ENCODE results near the gene BDNF.

Gene BDNF

DNA sequence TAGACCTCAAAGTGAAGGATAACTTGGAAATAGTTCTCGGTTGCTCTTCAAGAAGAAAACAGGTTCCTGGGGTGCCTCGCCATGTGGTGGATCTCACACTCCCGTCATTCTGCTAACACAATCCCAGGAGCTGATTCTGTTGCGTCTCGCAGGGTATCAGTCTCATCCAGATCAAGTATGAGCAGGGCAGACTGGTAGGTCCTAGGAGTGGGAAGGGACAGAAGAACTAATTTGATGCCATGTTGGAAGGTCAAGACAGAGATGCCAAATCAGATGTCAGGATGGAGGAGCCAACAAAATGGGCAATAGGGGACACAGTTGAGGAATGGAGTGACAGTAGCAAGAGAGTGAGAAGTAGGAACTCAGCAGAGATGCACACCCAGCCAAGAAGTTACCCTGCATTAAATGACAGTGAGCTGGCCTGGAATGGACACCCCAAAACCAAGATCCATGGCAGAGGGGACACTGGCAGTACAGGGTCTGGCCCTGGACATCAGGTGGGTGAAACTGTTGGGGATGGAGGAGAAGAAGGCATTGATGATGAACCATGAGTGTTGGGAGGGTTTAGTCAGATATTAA, 76.2 kb downstream of the BDNF start:
- no peak for DNase-seq

DNA sequence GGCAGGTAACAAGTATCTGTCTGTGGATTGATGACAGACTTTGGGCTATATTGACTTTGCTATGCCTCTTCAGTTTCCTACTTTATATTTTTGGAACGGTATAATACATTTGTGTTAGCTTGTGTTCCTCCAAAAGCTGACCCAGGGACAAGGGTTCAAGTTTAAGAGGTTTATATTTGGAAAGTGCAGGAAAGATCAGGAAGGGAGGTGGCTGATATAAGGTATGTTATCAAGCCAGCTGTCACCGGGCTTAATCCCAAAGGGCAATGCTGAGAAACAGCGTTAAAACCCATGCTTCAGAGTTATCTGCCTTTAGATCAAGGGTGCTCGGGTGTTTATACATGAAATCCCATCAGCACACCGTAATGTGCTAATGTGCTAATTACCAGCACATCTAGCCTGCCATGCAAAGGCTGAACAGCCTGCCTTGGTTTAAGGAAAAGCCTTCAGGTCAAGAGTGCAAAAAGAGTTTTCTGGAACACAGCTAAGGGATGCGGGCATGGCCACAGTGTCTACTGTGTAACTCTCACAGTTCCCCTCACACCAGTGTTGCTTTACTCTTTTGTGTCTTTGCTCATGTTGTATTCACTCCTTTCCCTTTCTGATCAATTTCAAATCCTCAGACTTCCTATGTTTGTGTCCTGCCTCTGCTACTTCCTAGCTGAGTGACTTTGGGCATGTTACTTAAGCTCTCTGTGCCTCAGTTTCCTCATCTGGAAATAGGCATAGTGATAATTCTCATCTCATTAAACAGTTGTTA, 77.5 kb downstream of the BDNF start:
- DNase-seq, result no peak

DNA sequence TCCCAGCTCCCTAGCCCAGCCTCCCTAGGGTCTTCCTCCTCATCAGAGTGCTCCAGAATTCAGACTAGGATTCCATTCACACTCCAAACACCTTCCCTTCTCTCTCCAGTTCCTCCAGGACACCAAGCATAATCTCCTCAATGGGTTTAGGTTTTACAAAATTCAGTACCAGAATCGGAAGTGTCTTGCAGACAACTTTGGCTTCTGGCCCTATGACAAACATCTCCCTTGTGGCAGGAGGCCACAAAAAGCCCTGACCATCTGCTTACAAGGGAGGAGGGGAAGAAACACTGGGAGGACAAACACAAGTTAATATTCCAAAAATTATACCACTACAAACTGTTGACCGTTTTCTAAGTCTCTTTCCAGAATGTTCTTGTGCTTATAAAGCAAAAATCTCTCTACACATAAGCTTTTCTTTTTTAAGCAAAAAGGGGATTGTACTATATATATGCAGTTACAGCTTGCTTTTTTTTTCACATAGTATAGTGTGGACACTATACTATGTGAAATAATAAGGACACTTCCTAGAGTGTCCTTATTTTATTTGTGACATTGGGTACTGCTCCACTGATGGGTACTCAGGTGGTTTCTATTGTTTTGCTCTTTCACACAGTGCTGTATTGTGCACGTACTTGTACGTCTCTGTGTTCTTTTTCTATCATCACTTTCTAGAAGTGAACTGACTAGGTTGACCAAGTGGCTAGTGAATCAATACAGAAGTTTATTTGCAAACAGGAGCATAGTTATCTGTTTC, 78.7 kb downstream of the BDNF start:
- DNase-seq, result no peak

- no peak for DNase-seq
These were observed 80.4 kb downstream of the BDNF start for GRCh38 chr11:27619763-27620335.

GRCh38 chr11:27619039-27619574, 81.1 kb downstream of the BDNF start:
- no peak for DNase-seq

GRCh38 chr11:27618281-27618915, 81.9 kb downstream of the BDNF start:
- no peak for DNase-seq

GRCh38 chr11:27616711-27617110, 83.5 kb downstream of the BDNF start:
- DNase-seq, result no peak

DNA sequence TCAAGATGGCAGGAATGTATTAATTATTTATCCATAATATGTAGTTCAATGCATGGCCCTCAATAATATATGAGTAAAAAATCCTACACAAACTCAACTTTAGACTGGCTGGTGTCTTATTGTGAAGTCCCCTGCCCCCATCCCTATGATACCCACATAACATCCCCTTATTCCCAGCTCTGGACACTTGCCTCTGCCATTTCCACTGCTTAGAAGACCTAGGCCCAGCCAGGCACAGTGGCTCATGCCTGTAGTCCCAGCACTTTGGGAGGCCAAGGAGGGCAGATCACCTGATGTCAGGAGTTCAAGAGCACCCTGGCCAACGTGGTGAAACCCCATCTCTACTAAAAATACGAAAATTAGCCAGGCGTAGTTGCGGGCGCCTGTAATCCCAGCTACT, 84.4 kb downstream of the BDNF start:
- DNase-seq, result no peak

- no peak for DNase-seq
These were observed 86.2 kb downstream of the BDNF start for GRCh38 chr11:27614092-27614491.

DNA sequence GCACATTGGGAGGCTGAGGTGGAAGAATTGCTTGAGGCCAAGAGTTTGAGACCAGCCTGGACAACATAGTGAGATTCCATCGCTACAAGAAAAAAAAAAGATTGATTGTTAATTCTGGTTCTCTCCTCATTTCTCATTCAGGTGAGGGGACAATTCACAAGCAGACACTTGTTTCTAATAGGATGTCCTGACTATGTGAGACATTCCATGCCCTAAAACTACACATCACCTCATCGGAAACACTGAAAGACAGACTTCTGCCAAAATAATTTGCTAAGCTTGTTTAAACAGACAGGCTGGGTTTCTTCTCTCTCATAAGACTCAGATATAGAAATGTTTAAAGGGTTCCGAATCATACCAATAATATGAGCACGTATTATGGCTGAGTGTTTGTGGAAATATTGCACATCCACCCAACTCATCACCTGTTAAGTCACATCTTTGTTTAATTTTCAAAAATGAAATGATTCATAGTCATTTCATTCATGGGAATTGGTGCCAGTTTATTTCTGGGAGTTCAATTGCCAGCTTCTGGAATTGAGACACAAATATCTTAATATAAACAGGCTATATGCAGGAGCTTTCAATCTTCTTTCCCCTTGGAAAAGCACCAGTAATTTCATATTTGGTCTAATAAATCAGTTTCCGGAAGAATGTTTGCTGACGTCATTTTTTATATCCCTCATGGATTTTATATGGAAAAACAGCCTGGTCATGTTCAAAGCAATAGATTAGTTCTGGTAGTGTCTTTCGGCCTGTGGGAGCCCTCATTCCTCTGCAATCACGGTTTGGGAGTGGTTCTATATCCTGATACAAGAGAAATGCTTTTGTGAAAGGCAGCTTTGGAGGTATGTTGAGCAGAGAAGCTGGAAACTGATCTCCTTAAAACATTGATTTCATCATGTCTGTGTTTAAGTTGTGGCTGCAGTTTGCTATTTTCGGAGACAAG, 87.0 kb downstream of the BDNF start:
- no peak for DNase-seq

GRCh38 chr11:27611947-27612455, 88.3 kb downstream of the BDNF start:
- no peak for DNase-seq

- DNase-seq, result no peak
These were observed 88.9 kb downstream of the BDNF start for GRCh38 chr11:27611390-27611789.

- DNase-seq, result no peak
These were observed 89.3 kb downstream of the BDNF start for GRCh38 chr11:27610946-27611345.

DNA sequence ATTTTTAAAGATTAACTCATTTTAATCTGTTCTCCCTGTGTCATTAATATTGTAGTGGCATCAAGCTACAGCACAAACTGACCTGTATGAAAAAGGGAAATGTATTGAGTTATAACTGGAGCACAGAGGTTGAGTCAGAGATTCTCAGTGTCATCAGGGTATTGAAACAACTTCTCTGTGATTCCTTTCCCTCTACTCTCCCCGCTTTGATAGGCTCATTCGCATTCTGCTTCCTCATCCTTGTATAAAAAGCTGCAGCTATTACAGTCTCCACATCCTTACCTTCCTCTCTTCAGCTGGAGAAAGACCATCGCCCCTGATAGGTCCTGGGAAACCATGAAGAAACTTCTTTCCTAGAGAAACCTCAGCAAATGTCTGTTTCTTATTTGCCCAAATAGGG, 90.0 kb downstream of the BDNF start:
- DNase-seq, result no peak

- DNase-seq, result no peak
These were observed 91.3 kb downstream of the BDNF start for GRCh38 chr11:27608951-27609350.

DNA sequence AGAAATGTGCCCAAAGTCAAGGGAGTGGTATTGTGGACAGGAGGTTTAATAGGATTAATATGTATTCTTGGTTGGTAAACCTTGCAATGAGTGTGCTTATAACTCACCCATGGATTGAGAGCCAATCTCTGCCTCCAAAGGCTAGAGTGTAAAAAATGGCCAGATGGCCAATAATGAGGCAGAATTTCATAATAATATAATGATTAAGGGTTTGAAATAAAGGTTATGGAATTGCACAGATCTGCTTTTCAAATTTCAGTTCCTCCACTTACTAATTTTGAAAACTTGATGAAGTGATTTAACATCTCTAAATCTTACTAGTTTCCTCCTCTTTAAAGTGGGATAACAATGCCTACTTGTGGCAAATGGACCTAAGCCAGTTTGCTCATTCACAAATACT, 94.8 kb downstream of the BDNF start:
- DNase-seq, result no peak

All from DMS 273 treated with DMSO at 0.1 percent for 48 hours (cell line).